ENCODE results near the gene FUT7.

DNA sequence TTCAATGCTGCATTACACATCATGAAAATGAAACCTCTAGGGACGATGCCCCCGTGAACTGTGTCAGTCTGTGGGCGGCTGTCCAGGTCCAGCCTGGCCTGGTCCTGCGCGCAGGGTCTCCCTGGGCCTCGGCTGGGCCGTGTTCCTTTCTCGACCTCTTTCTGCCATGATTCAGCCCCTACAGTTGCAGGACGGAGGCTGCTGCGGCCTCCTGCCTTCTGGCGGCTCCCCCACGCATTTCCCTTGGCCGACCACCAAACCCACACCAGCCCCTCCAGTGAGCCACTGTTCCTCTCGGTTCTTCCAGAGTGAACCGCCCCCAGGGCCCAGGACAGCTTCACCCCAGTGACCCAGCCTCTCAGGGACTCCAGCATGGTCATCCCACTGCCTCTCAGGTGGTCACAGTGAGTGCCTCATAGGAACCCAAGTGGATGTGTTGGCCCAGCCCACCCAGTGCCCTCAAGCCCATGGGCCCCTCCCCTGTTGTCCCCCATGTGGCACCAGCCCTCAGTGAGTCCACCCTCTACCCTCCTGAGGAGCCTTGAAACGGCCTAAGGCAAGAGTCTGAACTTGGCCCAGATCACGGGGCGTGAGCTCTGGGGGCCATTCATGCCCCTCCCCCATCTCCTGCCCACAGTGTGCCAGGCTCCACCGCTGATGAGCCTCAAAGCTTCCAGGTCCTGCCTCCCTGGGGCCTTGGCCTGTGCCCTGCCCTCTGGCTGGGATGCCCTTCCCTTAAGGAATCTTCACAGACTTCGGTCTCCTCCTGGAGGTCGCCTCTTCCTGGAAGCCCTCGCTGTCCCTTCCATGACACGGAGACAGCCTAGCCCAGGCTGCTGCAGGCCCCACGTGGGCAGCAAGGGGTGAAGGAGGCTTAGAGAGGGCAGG, 25.5 kb downstream of the FUT7 start:
- TF ChIP-seq JUND (CRISPR knock-in tag; IDR thresholded peaks at IDR 0.05) (no peak), SMAD3 (CRISPR knock-in tag; IDR thresholded peaks at IDR 0.05) (no peak), KDM1A (CRISPR knock-in tag; IDR thresholded peaks at IDR 0.05) (no peak), KMT2A (CRISPR knock-in tag; IDR thresholded peaks at IDR 0.05) (no peak)
